GM12873 (cell line): ENCODE measurements around the gene TRIM63.

Experiments
- CTCF ChIP-seq: IDR thresholded peaks from 2 replicates; pipeline ENCODE4 v1.5.1; 2012; ENCODE audit warnings: low read depth, mild to moderate bottlenecking, moderate library complexity, low read length, control low read depth; ENCODE audit not compliant: insufficient read depth; ENCODE audit errors: missing control alignments

The TRIM63 gene

GRCh38 chr1:26049531-26050247, 17.7 kb downstream of the TRIM63 start:
- TF ChIP-seq CTCF, result no peak

GRCh38 chr1:26047278-26047874, 20.1 kb downstream of the TRIM63 start:
- no peak for TF ChIP-seq CTCF

GRCh38 chr1:26046246-26047095, 21.0 kb downstream of the TRIM63 start:
- TF ChIP-seq CTCF, result no peak

- TF ChIP-seq CTCF, result no peak
Measured at GRCh38 chr1:26045722-26046245, 21.6 kb downstream of the TRIM63 start, which contains the start of gene SLC30A2. SLC30A2 (minus strand) TSS chr1:26046118; CDS start chr1:26045896, 222 bp downstream.

- no peak for TF ChIP-seq CTCF
Measured at GRCh38 chr1:26044971-26045721, 22.3 kb downstream of the TRIM63 start.

GRCh38 chr1:26044414-26044813, 23.0 kb downstream of the TRIM63 start:
- TF ChIP-seq CTCF, result no peak
